Activated CD4-positive, alpha-beta T cell treated with anti-CD3 and anti-CD28 coated beads, Interleukin-2, amount 50 U/mL, for 24 hours (primary cell): ENCODE measurements around the gene KRTAP4-6.
"Not testable (repeated sequence)": the region's sequence is repeated elsewhere in the genome, so short reads cannot be mapped to it uniquely, and the experiment has no call there.

Experiments
- DNase-seq, 2 donors: peaks; one replicate each; pipeline ENCODE4 v3.0.0-alpha.2; 2020; ENCODE audit warnings: low read depth in 1 of 2, low spot score in 1 of 2

The KRTAP4-6 gene

GRCh38 chr17:41147531-41148204 is 7.3 kb upstream of the KRTAP4-6 start:
- DNase-seq = no peak

GRCh38 chr17:41145261-41145660 is 4.9 kb upstream of the KRTAP4-6 start:
- no peak for DNase-seq

- no peak for DNase-seq
Observed at GRCh38 chr17:41144846-41145245, 4.5 kb upstream of the KRTAP4-6 start.

- no peak for DNase-seq
Observed at GRCh38 chr17:41141361-41141760, 1.0 kb upstream of the KRTAP4-6 start.

- not testable (repeated sequence) for DNase-seq
Observed at GRCh38 chr17:41139865-41140264, 479 bp downstream of the KRTAP4-6 start.

GRCh38 chr17:41133880-41134735 is 6.2 kb downstream of the KRTAP4-6 start:
- DNase-seq = no peak

GRCh38 chr17:41131979-41132378 is 8.4 kb downstream of the KRTAP4-6 start:
- no peak for DNase-seq

- DNase-seq = no peak
Observed at GRCh38 chr17:41127371-41127770, 13.0 kb downstream of the KRTAP4-6 start.

GRCh38 chr17:41126412-41126811 is 13.9 kb downstream of the KRTAP4-6 start:
- DNase-seq = no peak

GRCh38 chr17:41125064-41125463 is 15.3 kb downstream of the KRTAP4-6 start:
- DNase-seq = no peak

GRCh38 chr17:41123991-41124371 is 16.4 kb downstream of the KRTAP4-6 start, which contains the start of gene KRTAP4-12:
KRTAP4-12 (minus strand) TSS chr17:41124182; CDS start chr17:41124122, 60 bp downstream.
- DNase-seq = not testable (repeated sequence)

GRCh38 chr17:41123292-41123990 is 16.9 kb downstream of the KRTAP4-6 start:
- DNase-seq = not testable (repeated sequence)

GRCh38 chr17:41121742-41122141 is 18.6 kb downstream of the KRTAP4-6 start:
- DNase-seq = no peak

- not testable (repeated sequence) for DNase-seq
Observed at GRCh38 chr17:41119696-41120690, 20.4 kb downstream of the KRTAP4-6 start.

GRCh38 chr17:41118721-41119120 is 21.6 kb downstream of the KRTAP4-6 start:
- DNase-seq = no peak

- not testable (repeated sequence) for DNase-seq
Observed at GRCh38 chr17:41117846-41118386, 22.4 kb downstream of the KRTAP4-6 start, which contains the start of gene KRTAP4-11. KRTAP4-11 (minus strand) TSS chr17:41118373; CDS start chr17:41118315, 58 bp downstream.

GRCh38 chr17:41116297-41116696 is 24.0 kb downstream of the KRTAP4-6 start:
- no peak for DNase-seq

- DNase-seq = no peak
Observed at GRCh38 chr17:41111151-41111885, 29.0 kb downstream of the KRTAP4-6 start.

GRCh38 chr17:41108728-41109386 is 31.5 kb downstream of the KRTAP4-6 start:
- DNase-seq = not testable (repeated sequence)
